A549 (cell line): ENCODE data around the gene ELN. TPM values are rescaled to one million over a fixed set of nuclear protein-coding genes. Genes with fewer than 3 reads are reported as not detected.

Experiments
- polyA plus RNA-seq, 4 experiments: library from polyadenylated mRNA; depleted of rRNA in 3 of 4; stranded (reverse); fragments of >200 nt; fragmentation: RNase III in 1 of 4; extraction: RNeasy Plus Mini Kit Qiagen cat#74134 plus additional on column Dnase treatment in 1 of 4; gene quantifications; 2 replicates in 3 of 4; 3 replicates in 1 of 4; pipeline ENCODE4 v1.2.3, GENCODE V29; 2011 to 2017

Gene ELN
- polyA plus RNA-seq, 2 of the 4 experiments (the other 2 are of a cell fraction): 0.09 to 0.16 TPM

Other genes starting within 250 kb of the ELN start
- gene CLDN4, start 197.2 kb upstream of the ELN start, polyA plus RNA-seq (2011; rRNA removed): 2.3 and 2.4 TPM in 2 replicates
- gene CLDN4, start 197.2 kb upstream of the ELN start, polyA plus RNA-seq (2017; fragmentation: RNase III; extraction: RNeasy Plus Mini Kit Qiagen cat#74134 plus additional on column Dnase treatment): 1.3 to 1.5 TPM (median 1.5 TPM) in 3 replicates
- 4.1 and 5.5 TPM in 2 replicates for gene METTL27, start 185.7 kb upstream of the ELN start, polyA plus RNA-seq (2011; rRNA removed)
- 4.9 to 5.8 TPM (median 5.3 TPM) in 3 replicates for gene METTL27, start 185.7 kb upstream of the ELN start, polyA plus RNA-seq (2017; fragmentation: RNase III; extraction: RNeasy Plus Mini Kit Qiagen cat#74134 plus additional on column Dnase treatment)
- 0.16 TPM in 1 of 2 replicates, not detected in the other for gene TMEM270, start 167.0 kb upstream of the ELN start, polyA plus RNA-seq (2011; rRNA removed)
- gene TMEM270, start 167.0 kb upstream of the ELN start, polyA plus RNA-seq (2017; fragmentation: RNase III; extraction: RNeasy Plus Mini Kit Qiagen cat#74134 plus additional on column Dnase treatment): not detected in 3 replicates
- gene LIMK1, start 55.6 kb downstream of the ELN start, polyA plus RNA-seq (2011; rRNA removed): 17.6 and 25.3 TPM in 2 replicates
- 28.9 to 31.8 TPM (median 28.9 TPM) in 3 replicates for gene LIMK1, start 55.6 kb downstream of the ELN start, polyA plus RNA-seq (2017; fragmentation: RNase III; extraction: RNeasy Plus Mini Kit Qiagen cat#74134 plus additional on column Dnase treatment)
- gene EIF4H, start 146.2 kb downstream of the ELN start, polyA plus RNA-seq (2011; rRNA removed): 300 and 364 TPM in 2 replicates
- 343 to 377 TPM (median 361 TPM) in 3 replicates for gene EIF4H, start 146.2 kb downstream of the ELN start, polyA plus RNA-seq (2017; fragmentation: RNase III; extraction: RNeasy Plus Mini Kit Qiagen cat#74134 plus additional on column Dnase treatment)
- gene LAT2, start 181.8 kb downstream of the ELN start, polyA plus RNA-seq (2011; rRNA removed): 2.9 and 3.0 TPM in 2 replicates
- gene LAT2, start 181.8 kb downstream of the ELN start, polyA plus RNA-seq (2017; fragmentation: RNase III; extraction: RNeasy Plus Mini Kit Qiagen cat#74134 plus additional on column Dnase treatment): 0.83 to 1.0 TPM (median 0.97 TPM) in 3 replicates
- 44.6 and 46.6 TPM in 2 replicates for gene RFC2, start 226.2 kb downstream of the ELN start, polyA plus RNA-seq (2011; rRNA removed)
- 70.9 to 77.7 TPM (median 71.2 TPM) in 3 replicates for gene RFC2, start 226.2 kb downstream of the ELN start, polyA plus RNA-seq (2017; fragmentation: RNase III; extraction: RNeasy Plus Mini Kit Qiagen cat#74134 plus additional on column Dnase treatment)